Esophagus squamous epithelium (tissue), 5 donors: ENCODE data around the gene ANXA9. TPM values are rescaled to one million over a fixed set of nuclear protein-coding genes. Genes with fewer than 3 reads are reported as not detected.
A peak's percentile ranks its signal among the peaks of the same experiment; 100 is the strongest.

Experiments
- DNase-seq: peaks from one replicate; lab custom pipeline; 2025; lab: John Stamatoyannopoulos, UW
- H3K27ac ChIP-seq, 4 donors: fragments of 200-600 bp; sonication (generic); one replicate each; pipeline ENCODE4 v1.5.1; 2016 to 2019; ENCODE audit warnings: mild to moderate bottlenecking in 1 of 4
- H3K27me3 ChIP-seq, 4 donors: fragments of 200-600 bp; sonication (generic); 1 replicate in 3 of 4; 2 replicates in 1 of 4; pipeline versions ENCODE4 v1.5.1 to v1.6.0; 2017 to 2021; ENCODE audit warnings: antibody characterized with exemption in 1 of 4
- H3K36me3 ChIP-seq, 3 donors: fragments of 200-600 bp; sonication (generic); one replicate each; pipeline ENCODE4 v1.5.1; 2016 to 2019
- H3K4me1 ChIP-seq, 3 donors: fragments of 200-600 bp; sonication (generic); one replicate each; pipeline ENCODE4 v1.5.1; 2017 to 2019
- H3K4me3 ChIP-seq, 4 donors: fragments of 200-600 bp; sonication (generic); 1 replicate in 3 of 4; 2 replicates in 1 of 4; pipeline ENCODE4 v1.5.1; 2016 to 2019; ENCODE audit warnings: mild to moderate bottlenecking in 2 of 4, moderate library complexity in 1 of 4
- H3K9me3 ChIP-seq, 3 donors: fragments of 200-600 bp; sonication (generic); one replicate each; pipeline ENCODE4 v1.5.1; 2016 to 2019
- CTCF ChIP-seq, 6 experiments: fragments of 450-650 bp in 4 of 6; fragments of 200-600 bp in 2 of 6; sonication (generic) in 2 of 6; IDR thresholded peaks; one replicate each; pipeline ENCODE4 v1.5.1; 2016 to 2019; ENCODE audit warnings: antibody characterized with exemption in 6 of 6, mild to moderate bottlenecking in 4 of 6, moderate library complexity in 4 of 6
- POLR2A ChIP-seq, 4 donors: fragments of 450-650 bp; IDR thresholded peaks; one replicate each; pipeline ENCODE4 v1.6.1; 2017; ENCODE audit warnings: antibody characterized with exemption in 4 of 4, mild to moderate bottlenecking in 4 of 4, moderate library complexity in 3 of 4
- WGBS, 2 donors: methylation state at CpG; one replicate each; pipeline ENCODE4 v1.1.5; 2018; 5-methylcytosine and 5-hydroxymethylcytosine counted together
- intact Hi-C: fragments of 100-400 bp; cut with DNase I; formaldehyde crosslinking; loops from one replicate; pipeline ENCODE4 v1.15.0; 2022
- total RNA-seq, 4 donors: library from RNA; depleted of rRNA; stranded (reverse); fragments of >200 nt; gene quantifications; one replicate each; pipeline ENCODE4 v1.1.0, GENCODE V29; 2016
- donor health status: DM: yes; HTN: yes; CAD: no.

ANXA9 gene
- total RNA-seq, result 1 to 10 TPM; 1.2 to 7.8 (median 4.4) TPM

GRCh38 chr1:150981805-150982712 is at the start of gene ANXA9:
Gene ANXA9, plus strand, starts transcription at chr1:150982292. Its CDS starts 814 bp downstream, at chr1:150983106.
- intact Hi-C loops, result no loop called here
- Histone ChIP-seq H3K27ac (peak within 1 kb of the TSS in 1 of 4 donors; percentile 21), H3K36me3 (no peaks in the 10 kb centered on the region), H3K4me1 (peaks cover 11 to 50% (median 27%) of the 10 kb centered on the region in 3 donors), H3K27me3 (no peaks in the 10 kb centered on the region), H3K4me3 (no peak within 1 kb of the TSS), H3K9me3 (no peaks in the 10 kb centered on the region)
- WGBS, 2 donors, result 33 to 68% methylated on average over 4 to 5 of the region's 12 CpGs
- DNase-seq, result no peak
- TF ChIP-seq POLR2A (IDR thresholded peaks at IDR 0.05), result no peak
- no peak for TF ChIP-seq CTCF (IDR thresholded peaks at IDR 0.05)

GRCh38 chr1:150944856-150945255 is 37.2 kb upstream of the ANXA9 start:
- no peak overlapping the region for H3K4me3 ChIP-seq
- intact Hi-C loops, result no loop called here
- no peaks in the 10 kb centered on the region for H3K4me1 ChIP-seq
- H3K27me3 ChIP-seq, result no peaks in the 10 kb centered on the region
- TF ChIP-seq POLR2A (IDR thresholded peaks at IDR 0.05) (no peak), CTCF (IDR thresholded peaks at IDR 0.05) (no peak)
- 84 to 90% methylated on average over 4 to 5 of the region's 5 CpGs for WGBS, 2 donors
- no peak for DNase-seq
- H3K9me3 ChIP-seq, result no peaks in the 10 kb centered on the region
- peaks cover 4 to 100% (median 60%) of the 10 kb centered on the region in 3 donors for H3K36me3 ChIP-seq
- H3K27ac ChIP-seq, result no peak overlapping the region

GRCh38 chr1:150954708-150955107 is 27.4 kb upstream of the ANXA9 start:
- Histone ChIP-seq H3K4me1 (no peaks in the 10 kb centered on the region), H3K9me3 (no peaks in the 10 kb centered on the region), H3K27me3 (no peaks in the 10 kb centered on the region), H3K4me3 (no peak overlapping the region), H3K27ac (no peak overlapping the region), H3K36me3 (peaks cover 19 to 100% (median 45%) of the 10 kb centered on the region in 3 donors)
- TF ChIP-seq CTCF (IDR thresholded peaks at IDR 0.05), result no peak
- no peak for TF ChIP-seq POLR2A (IDR thresholded peaks at IDR 0.05)
- intact Hi-C loops, result no loop called here
- whole genome bisulfite sequencing, 2 donors, result 85 to 93% methylated on average over 3 of the region's 3 CpGs
- DNase-seq, result no peak

- DNase-seq, result no peak
- intact Hi-C loops, result no loop called here
- Histone ChIP-seq H3K27ac (no peak overlapping the region), H3K27me3 (no peaks in the 10 kb centered on the region), H3K4me1 (no peaks in the 10 kb centered on the region), H3K4me3 (no peak overlapping the region), H3K9me3 (no peaks in the 10 kb centered on the region), H3K36me3 (peaks cover 20 to 100% (median 45%) of the 10 kb centered on the region in 3 donors)
- TF ChIP-seq POLR2A (IDR thresholded peaks at IDR 0.05) (no peak), CTCF (IDR thresholded peaks at IDR 0.05) (no peak)
Measured at GRCh38 chr1:150955280-150955679, 26.8 kb upstream of the ANXA9 start.

- H3K27ac ChIP-seq, result no peak overlapping the region
- intact Hi-C loops, result no loop called here
- H3K4me3 ChIP-seq, result no peak overlapping the region
- no peaks in the 10 kb centered on the region for H3K4me1 ChIP-seq
- no peak for DNase-seq
- H3K27me3 ChIP-seq, result no peaks in the 10 kb centered on the region
- TF ChIP-seq POLR2A (IDR thresholded peaks at IDR 0.05), result no peak
- TF ChIP-seq CTCF (IDR thresholded peaks at IDR 0.05), result no peak
- H3K9me3 ChIP-seq, result no peaks in the 10 kb centered on the region
- peaks cover 20 to 100% (median 26%) of the 10 kb centered on the region in 3 donors for H3K36me3 ChIP-seq
- 96 to 98% methylated on average over 11 of the region's 11 CpGs for WGBS, 2 donors
Measured at GRCh38 chr1:150957666-150958065, 24.4 kb upstream of the ANXA9 start.
